ENCODE measurements around the gene CLCNKA.

- no peak for TF ChIP-seq CTCF (IDR thresholded peaks at IDR 0.05)
- TF ChIP-seq ZFX (IDR thresholded peaks at IDR 0.05; ENCODE audit: borderline replicate concordance) = no peak
Observed at GRCh38 chr1:16013220-16013907, 8.5 kb upstream of the CLCNKA start.
